ENCODE data around the gene OR10A5. TPM values are rescaled to one million over a fixed set of nuclear protein-coding genes. Genes with fewer than 3 reads are reported as not detected.

Gene OR10A5
- total and polyA plus RNA-seq, 2 of the 13 experiments (the other 11 are each of a cell fraction or from before 2014, with no cell fraction given), result not detected

GRCh38 chr11:6876325-6876724, 30.8 kb downstream of the OR10A5 start, which contains the start of gene OR10A4 (continued):
- TF ChIP-seq, protein P1, sequence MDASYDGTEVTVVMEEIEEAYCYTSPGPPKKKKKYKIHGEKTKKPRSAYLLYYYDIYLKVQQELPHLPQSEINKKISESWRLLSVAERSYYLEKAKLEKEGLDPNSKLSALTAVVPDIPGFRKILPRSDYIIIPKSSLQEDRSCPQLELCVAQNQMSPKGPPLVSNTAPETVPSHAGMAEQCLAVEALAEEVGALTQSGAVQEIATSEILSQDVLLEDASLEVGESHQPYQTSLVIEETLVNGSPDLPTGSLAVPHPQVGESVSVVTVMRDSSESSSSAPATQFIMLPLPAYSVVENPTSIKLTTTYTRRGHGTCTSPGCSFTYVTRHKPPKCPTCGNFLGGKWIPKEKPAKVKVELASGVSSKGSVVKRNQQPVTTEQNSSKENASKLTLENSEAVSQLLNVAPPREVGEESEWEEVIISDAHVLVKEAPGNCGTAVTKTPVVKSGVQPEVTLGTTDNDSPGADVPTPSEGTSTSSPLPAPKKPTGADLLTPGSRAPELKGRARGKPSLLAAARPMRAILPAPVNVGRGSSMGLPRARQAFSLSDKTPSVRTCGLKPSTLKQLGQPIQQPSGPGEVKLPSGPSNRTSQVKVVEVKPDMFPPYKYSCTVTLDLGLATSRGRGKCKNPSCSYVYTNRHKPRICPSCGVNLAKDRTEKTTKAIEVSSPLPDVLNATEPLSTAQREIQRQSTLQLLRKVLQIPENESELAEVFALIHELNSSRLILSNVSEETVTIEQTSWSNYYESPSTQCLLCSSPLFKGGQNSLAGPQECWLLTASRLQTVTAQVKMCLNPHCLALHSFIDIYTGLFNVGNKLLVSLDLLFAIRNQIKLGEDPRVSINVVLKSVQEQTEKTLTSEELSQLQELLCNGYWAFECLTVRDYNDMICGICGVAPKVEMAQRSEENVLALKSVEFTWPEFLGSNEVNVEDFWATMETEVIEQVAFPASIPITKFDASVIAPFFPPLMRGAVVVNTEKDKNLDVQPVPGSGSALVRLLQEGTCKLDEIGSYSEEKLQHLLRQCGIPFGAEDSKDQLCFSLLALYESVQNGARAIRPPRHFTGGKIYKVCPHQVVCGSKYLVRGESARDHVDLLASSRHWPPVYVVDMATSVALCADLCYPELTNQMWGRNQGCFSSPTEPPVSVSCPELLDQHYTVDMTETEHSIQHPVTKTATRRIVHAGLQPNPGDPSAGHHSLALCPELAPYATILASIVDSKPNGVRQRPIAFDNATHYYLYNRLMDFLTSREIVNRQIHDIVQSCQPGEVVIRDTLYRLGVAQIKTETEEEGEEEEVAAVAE (CRISPR knock-in tag; IDR thresholded peaks at IDR 0.05; ENCODE audit: borderline replicate concordance), result no peak
- TF ChIP-seq ZNF572 (CRISPR knock-in tag; IDR thresholded peaks at IDR 0.05), result no peak
- TF ChIP-seq NONO (IDR thresholded peaks at IDR 0.05), result no peak
- TF ChIP-seq NONO (CRISPR knock-in tag; conservative IDR thresholded peaks at IDR 0.05), result no peak
- no peak for TF ChIP-seq NBN (conservative IDR thresholded peaks at IDR 0.05)
- TF ChIP-seq JUND (CRISPR knock-in tag; IDR thresholded peaks at IDR 0.05), result no peak
- no peak for TF ChIP-seq ZNF496 (CRISPR knock-in tag; IDR thresholded peaks at IDR 0.05; ENCODE audit: insufficient replicate concordance)
- TF ChIP-seq ZNF253 (CRISPR knock-in tag; IDR thresholded peaks at IDR 0.05; ENCODE audit: borderline replicate concordance), result no peak
- TF ChIP-seq, protein P2, sequence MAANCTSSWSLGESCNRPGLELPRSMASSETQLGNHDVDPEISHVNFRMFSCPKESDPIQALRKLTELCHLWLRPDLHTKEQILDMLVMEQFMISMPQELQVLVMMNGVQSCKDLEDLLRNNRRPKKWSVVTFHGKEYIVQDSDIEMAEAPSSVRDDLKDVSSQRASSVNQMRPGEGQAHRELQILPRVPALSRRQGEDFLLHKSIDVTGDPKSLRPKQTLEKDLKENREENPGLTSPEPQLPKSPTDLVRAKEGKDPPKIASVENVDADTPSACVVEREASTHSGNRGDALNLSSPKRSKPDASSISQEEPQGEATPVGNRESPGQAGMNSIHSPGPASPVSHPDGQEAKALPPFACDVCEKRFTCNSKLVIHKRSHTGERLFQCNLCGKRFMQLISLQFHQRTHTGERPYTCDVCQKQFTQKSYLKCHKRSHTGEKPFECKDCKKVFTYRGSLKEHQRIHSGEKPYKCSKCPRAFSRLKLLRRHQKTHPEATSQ (CRISPR knock-in tag; IDR thresholded peaks at IDR 0.05; ENCODE audit: borderline replicate concordance), result no peak
- no peak for TF ChIP-seq FOXP4 (CRISPR knock-in tag; IDR thresholded peaks at IDR 0.05)
- no peak for TF ChIP-seq PTBP1 (IDR thresholded peaks at IDR 0.05; ENCODE audit: low read depth, low read length, poor library complexity, severe bottlenecking)
- TF ChIP-seq HMG20B (CRISPR knock-in tag; conservative IDR thresholded peaks at IDR 0.05), result no peak
- no peak for TF ChIP-seq ZNF792 (CRISPR knock-in tag; IDR thresholded peaks at IDR 0.05)
- TF ChIP-seq, protein P3, sequence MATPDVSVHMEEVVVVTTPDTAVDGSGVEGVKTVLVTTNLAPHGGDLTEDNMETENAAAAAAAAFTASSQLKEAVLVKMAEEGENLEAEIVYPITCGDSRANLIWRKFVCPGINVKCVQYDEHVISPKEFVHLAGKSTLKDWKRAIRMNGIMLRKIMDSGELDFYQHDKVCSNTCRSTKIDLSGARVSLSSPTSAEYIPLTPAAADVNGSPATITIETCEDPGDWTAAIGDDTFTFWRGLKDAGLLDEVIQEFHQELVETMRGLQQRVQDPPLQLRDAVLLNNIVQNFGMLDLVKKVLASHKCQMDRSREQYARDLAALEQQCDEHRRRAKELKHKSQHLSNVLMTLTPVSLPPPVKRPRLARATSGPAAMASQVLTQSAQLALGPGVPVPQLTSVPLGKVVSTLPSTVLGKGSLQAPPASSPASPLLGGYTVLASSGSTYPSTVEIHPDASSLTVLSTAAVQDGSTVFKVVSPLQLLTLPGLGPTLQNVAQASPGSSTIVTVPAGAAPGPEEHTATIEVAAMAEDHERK (CRISPR knock-in tag; IDR thresholded peaks at IDR 0.05; ENCODE audit: low read depth), result no peak
- no peak for TF ChIP-seq PRPF4 (IDR thresholded peaks at IDR 0.05; ENCODE audit: low read depth, low read length, poor library complexity, severe bottlenecking)

All from HepG2 (cell line).